GM19467 (cell line): ENCODE data around the gene SLC22A3.
"Not testable (repeated sequence)": the region's sequence is repeated elsewhere in the genome, so short reads cannot be mapped to it uniquely, and the experiment has no call there.

ENCODE experiments used
- ATAC-seq: cut with Tn5 transposase; IDR thresholded peaks from one replicate; pipeline ENCODE4 v1.9.1; 2021; ENCODE audit warnings: mild to moderate bottlenecking, moderate library complexity; ENCODE audit not compliant: unreplicated experiment

SLC22A3 gene

GRCh38 chr6:160373601-160374000 lies 25.4 kb downstream of the SLC22A3 start:
- ATAC-seq = not testable (repeated sequence)

- no peak for ATAC-seq
Observed at GRCh38 chr6:160374836-160375560, 26.8 kb downstream of the SLC22A3 start.

- ATAC-seq = no peak
Observed at GRCh38 chr6:160375561-160375949, 27.4 kb downstream of the SLC22A3 start.

- ATAC-seq = no peak
Observed at GRCh38 chr6:160376445-160376844, 28.3 kb downstream of the SLC22A3 start.

GRCh38 chr6:160378218-160378617 lies 30.0 kb downstream of the SLC22A3 start:
- no peak for ATAC-seq

- no peak for ATAC-seq
Observed at GRCh38 chr6:160378882-160379281, 30.7 kb downstream of the SLC22A3 start.

- ATAC-seq = no peak
Observed at GRCh38 chr6:160379466-160379865, 31.3 kb downstream of the SLC22A3 start.

- ATAC-seq = no peak
Observed at GRCh38 chr6:160382946-160383345, 34.8 kb downstream of the SLC22A3 start.

- no peak for ATAC-seq
Observed at GRCh38 chr6:160386869-160387530, 38.8 kb downstream of the SLC22A3 start.

- no peak for ATAC-seq
Observed at GRCh38 chr6:160387916-160388643, 39.9 kb downstream of the SLC22A3 start.

GRCh38 chr6:160388922-160389321 lies 40.7 kb downstream of the SLC22A3 start:
- ATAC-seq = no peak

GRCh38 chr6:160391419-160392116 lies 43.4 kb downstream of the SLC22A3 start:
- ATAC-seq = no peak

- not testable (repeated sequence) for ATAC-seq
Observed at GRCh38 chr6:160393442-160393841, 45.3 kb downstream of the SLC22A3 start.

GRCh38 chr6:160393891-160394653 lies 45.9 kb downstream of the SLC22A3 start:
- no peak for ATAC-seq

GRCh38 chr6:160394654-160395035 lies 46.5 kb downstream of the SLC22A3 start:
- ATAC-seq = no peak

GRCh38 chr6:160395187-160395586 lies 47.0 kb downstream of the SLC22A3 start:
- ATAC-seq = no peak

GRCh38 chr6:160396292-160396691 lies 48.1 kb downstream of the SLC22A3 start:
- no peak for ATAC-seq

- ATAC-seq = peak; percentile 98
Observed at GRCh38 chr6:160398674-160399271, 50.6 kb downstream of the SLC22A3 start.

- no peak for ATAC-seq
Observed at GRCh38 chr6:160400446-160400845, 52.3 kb downstream of the SLC22A3 start.

GRCh38 chr6:160408528-160408927 lies 60.4 kb downstream of the SLC22A3 start:
- ATAC-seq = no peak
